ENCODE results near the gene MAT2B. TPM values are rescaled to one million over a fixed set of nuclear protein-coding genes. Genes with fewer than 3 reads are reported as not detected.

Gene MAT2B
- polyA plus RNA-seq, 1 donor (not counting 4 experiments of a cell fraction or from before 2014, with no cell fraction given), result 68.5 TPM

DNA sequence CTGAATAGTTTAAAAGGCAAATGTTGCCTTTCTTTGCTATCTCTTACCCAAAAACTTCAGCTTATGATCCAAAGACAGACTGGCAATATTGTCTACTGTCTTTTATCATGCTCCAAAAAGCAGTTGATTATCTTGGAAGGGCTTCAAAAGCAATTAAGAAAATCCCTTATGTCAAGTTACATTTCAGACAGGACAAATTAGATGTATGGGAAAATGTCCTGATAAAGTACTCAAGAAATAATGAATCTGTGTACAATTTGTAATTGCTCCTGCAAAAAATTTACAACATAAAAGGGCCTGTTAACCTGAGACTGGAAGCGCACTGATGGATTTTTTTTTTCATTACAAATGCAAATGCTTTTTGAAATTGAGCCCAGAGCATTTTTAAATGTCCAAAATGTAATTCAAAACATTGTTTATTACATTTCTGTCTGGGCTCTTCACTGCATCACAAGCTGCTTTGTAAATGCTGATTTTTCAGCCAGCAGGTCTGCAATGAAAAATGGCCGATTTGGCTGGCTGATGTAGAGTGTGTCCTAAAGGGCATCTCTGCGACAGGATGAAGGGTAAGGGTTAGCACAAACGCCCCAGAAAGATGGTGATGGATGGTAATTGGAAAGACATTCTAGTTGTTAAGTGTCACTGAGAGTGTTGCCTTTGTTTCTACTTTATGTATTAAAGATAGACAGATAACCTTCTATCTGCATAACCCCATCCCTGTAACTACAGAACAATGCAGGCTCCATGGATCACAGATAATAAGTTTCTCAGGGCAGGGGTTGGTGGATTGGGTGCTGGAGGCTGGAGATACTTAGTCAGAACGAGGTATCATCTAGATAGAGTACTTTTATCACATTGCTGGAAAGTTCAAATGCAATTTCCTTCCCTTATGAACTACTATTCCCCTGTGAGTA, 27.0 kb downstream of the MAT2B start:
- Histone ChIP-seq H2AFZ (ENCODE audit: control insufficient read depth, low read length) (no peak overlapping the region), H3K4me2 (ENCODE audit: control insufficient read depth, extremely low read depth, insufficient read depth, low read depth, low read length) (no peak overlapping the region), H3K36me3 (ENCODE audit: control insufficient read depth in 2 of 2, extremely low read depth in 1 of 2, insufficient read depth in 2 of 2, low read length in 2 of 2) (no peaks in the 10 kb centered on the region), H3K4me3 (ENCODE audit: control insufficient read depth in 2 of 3, extremely low read depth in 1 of 3, insufficient read depth in 2 of 3, low read depth in 1 of 3, low read length in 3 of 3) (no peak overlapping the region), H3K27ac (ENCODE audit: control insufficient read depth, insufficient read depth, low read length) (no peak overlapping the region), H3K79me2 (ENCODE audit: control insufficient read depth, insufficient read depth, low read length) (no peaks in the 10 kb centered on the region), H3K27me3 (ENCODE audit: control insufficient read depth, extremely low read depth, insufficient read depth, low read length) (no peaks in the 10 kb centered on the region), H3K9me1 (ENCODE audit: control insufficient read depth, extremely low read depth, insufficient read depth, low read length) (no peaks in the 10 kb centered on the region), H3K9me3 (ENCODE audit: control insufficient read depth, low read depth, low read length) (no peaks in the 10 kb centered on the region), H4K20me1 (ENCODE audit: control insufficient read depth, extremely low read depth, insufficient read depth, low read length) (no peaks in the 10 kb centered on the region), H3K4me1 (ENCODE audit: control insufficient read depth, extremely low read depth, insufficient read depth, low read length) (no peaks in the 10 kb centered on the region), H3K9ac (ENCODE audit: control insufficient read depth, extremely low read depth, insufficient read depth, low read length) (no peak overlapping the region)
- dilution Hi-C loops (cut with MboI; ENCODE audit: extremely low pct_ligation_motif_present, low sequenced_read_pairs), result no loop called here
- no peak for FAIRE-seq
- no peak for DNase-seq (ENCODE audit: low read depth, low spot score)
- TF ChIP-seq, protein P1, sequence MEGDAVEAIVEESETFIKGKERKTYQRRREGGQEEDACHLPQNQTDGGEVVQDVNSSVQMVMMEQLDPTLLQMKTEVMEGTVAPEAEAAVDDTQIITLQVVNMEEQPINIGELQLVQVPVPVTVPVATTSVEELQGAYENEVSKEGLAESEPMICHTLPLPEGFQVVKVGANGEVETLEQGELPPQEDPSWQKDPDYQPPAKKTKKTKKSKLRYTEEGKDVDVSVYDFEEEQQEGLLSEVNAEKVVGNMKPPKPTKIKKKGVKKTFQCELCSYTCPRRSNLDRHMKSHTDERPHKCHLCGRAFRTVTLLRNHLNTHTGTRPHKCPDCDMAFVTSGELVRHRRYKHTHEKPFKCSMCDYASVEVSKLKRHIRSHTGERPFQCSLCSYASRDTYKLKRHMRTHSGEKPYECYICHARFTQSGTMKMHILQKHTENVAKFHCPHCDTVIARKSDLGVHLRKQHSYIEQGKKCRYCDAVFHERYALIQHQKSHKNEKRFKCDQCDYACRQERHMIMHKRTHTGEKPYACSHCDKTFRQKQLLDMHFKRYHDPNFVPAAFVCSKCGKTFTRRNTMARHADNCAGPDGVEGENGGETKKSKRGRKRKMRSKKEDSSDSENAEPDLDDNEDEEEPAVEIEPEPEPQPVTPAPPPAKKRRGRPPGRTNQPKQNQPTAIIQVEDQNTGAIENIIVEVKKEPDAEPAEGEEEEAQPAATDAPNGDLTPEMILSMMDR (optimal IDR thresholded peaks at IDR 0.05 in 1 of 3, IDR thresholded peaks at IDR 0.05 in 1 of 3, conservative IDR thresholded peaks at IDR 0.05 in 1 of 3; ENCODE audit: extremely low read depth in 1 of 3, insufficient read depth in 2 of 3, low read length in 3 of 3), result no peak
- no peak for TF ChIP-seq EZH2 (IDR thresholded peaks at IDR 0.05; ENCODE audit: low read length)

DNA sequence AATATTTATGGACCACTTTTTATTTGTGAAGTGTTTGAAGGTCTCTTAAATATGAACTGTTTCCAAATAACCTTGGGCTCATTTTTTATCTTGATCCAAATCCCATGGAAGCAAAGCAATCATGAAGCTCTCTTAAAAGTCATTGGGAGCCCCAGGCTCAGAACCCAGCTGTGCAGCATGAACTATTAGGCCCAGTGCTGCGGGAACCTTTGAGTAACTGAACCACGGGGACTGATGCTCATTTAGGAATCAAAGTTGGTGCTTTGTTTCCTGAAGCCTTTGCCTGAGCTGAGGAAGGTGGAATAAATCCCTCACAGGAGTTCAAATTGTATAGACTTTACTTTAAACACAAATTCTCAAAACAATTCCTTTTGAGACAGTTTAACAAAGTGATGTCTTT, 27.8 kb downstream of the MAT2B start:
- H3K36me3 ChIP-seq (ENCODE audit: control insufficient read depth in 2 of 2, extremely low read depth in 1 of 2, insufficient read depth in 2 of 2, low read length in 2 of 2), result no peaks in the 10 kb centered on the region
- H3K9me3 ChIP-seq (ENCODE audit: control insufficient read depth, low read depth, low read length), result no peaks in the 10 kb centered on the region
- no peak overlapping the region for H2AFZ ChIP-seq (ENCODE audit: control insufficient read depth, low read length)
- H3K9ac ChIP-seq (ENCODE audit: control insufficient read depth, extremely low read depth, insufficient read depth, low read length), result no peak overlapping the region
- TF ChIP-seq, protein P1 (optimal IDR thresholded peaks at IDR 0.05 in 1 of 3, IDR thresholded peaks at IDR 0.05 in 1 of 3, conservative IDR thresholded peaks at IDR 0.05 in 1 of 3; ENCODE audit: extremely low read depth in 1 of 3, insufficient read depth in 2 of 3, low read length in 3 of 3), result no peak
- TF ChIP-seq EZH2 (IDR thresholded peaks at IDR 0.05; ENCODE audit: low read length), result no peak
- no peaks in the 10 kb centered on the region for H3K79me2 ChIP-seq (ENCODE audit: control insufficient read depth, insufficient read depth, low read length)
- DNase-seq (ENCODE audit: low read depth, low spot score), result no peak
- no peak overlapping the region for H3K27ac ChIP-seq (ENCODE audit: control insufficient read depth, insufficient read depth, low read length)
- H3K9me1 ChIP-seq (ENCODE audit: control insufficient read depth, extremely low read depth, insufficient read depth, low read length), result no peaks in the 10 kb centered on the region
- no peaks in the 10 kb centered on the region for H4K20me1 ChIP-seq (ENCODE audit: control insufficient read depth, extremely low read depth, insufficient read depth, low read length)
- no peak for FAIRE-seq
- H3K4me1 ChIP-seq (ENCODE audit: control insufficient read depth, extremely low read depth, insufficient read depth, low read length), result no peaks in the 10 kb centered on the region
- H3K4me3 ChIP-seq (ENCODE audit: control insufficient read depth in 2 of 3, extremely low read depth in 1 of 3, insufficient read depth in 2 of 3, low read depth in 1 of 3, low read length in 3 of 3), result no peak overlapping the region
- no peak overlapping the region for H3K4me2 ChIP-seq (ENCODE audit: control insufficient read depth, extremely low read depth, insufficient read depth, low read depth, low read length)
- dilution Hi-C loops (cut with MboI; ENCODE audit: extremely low pct_ligation_motif_present, low sequenced_read_pairs), result no loop called here
- no peaks in the 10 kb centered on the region for H3K27me3 ChIP-seq (ENCODE audit: control insufficient read depth, extremely low read depth, insufficient read depth, low read length)
